Measurements from ENCODE around the gene CLCC1. TPM values are rescaled to one million over a fixed set of nuclear protein-coding genes. Genes with fewer than 3 reads are reported as not detected.
A peak's percentile ranks its signal among the peaks of the same experiment; 100 is the strongest.
"Not testable (repeated sequence)": the region's sequence is repeated elsewhere in the genome, so short reads cannot be mapped to it uniquely, and the experiment has no call there.

CLCC1 gene, protein sequence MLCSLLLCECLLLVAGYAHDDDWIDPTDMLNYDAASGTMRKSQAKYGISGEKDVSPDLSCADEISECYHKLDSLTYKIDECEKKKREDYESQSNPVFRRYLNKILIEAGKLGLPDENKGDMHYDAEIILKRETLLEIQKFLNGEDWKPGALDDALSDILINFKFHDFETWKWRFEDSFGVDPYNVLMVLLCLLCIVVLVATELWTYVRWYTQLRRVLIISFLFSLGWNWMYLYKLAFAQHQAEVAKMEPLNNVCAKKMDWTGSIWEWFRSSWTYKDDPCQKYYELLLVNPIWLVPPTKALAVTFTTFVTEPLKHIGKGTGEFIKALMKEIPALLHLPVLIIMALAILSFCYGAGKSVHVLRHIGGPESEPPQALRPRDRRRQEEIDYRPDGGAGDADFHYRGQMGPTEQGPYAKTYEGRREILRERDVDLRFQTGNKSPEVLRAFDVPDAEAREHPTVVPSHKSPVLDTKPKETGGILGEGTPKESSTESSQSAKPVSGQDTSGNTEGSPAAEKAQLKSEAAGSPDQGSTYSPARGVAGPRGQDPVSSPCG
- total RNA-seq (2014; rRNA removed; shearing (Covaris generic)): 20.1 and 25.1 TPM in 2 replicates
- polyA plus RNA-seq (2015; cell fraction: cytosol; rRNA removed): 16.8 and 16.9 TPM in 2 replicates
- 24.1 and 27.6 TPM in 2 replicates for polyA plus RNA-seq (2015; cell fraction: nucleus; rRNA removed)

DNA sequence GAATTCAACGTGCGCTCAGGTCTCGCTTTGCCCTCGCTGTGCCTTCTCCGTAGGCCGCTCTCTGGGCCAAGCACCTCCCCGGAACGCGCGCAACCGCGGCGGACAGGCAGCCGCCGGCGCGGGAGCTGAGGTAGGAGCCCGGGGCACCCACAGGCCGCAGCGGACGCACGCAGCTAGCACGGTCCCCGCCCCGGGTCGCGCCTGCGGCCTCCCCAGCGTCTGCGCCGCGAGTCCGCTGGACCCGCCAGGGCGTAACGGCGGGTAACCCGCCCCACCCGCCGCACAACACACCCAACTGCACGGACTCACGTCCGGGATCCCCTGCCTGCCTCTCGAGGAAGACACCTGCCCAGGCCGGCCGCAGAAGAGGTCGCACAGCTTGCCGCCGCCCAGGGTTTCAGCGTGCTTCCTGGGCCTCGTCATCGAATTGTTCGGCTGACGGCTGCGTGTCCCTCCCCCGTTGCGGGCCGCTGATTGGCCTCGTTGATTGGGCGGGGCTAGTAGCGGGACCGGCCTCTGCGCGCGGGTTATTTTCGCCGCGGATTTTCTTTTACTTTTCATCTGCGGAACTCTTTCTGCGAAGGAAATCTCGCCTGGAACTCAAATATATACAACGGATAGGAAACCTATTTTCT, at the start of gene CLCC1:
Gene CLCC1, minus strand, starts transcription at position 433 of the 635 bp plus-strand sequence. CDS start 13,047 bp downstream, outside the sequence.
- DNase-seq (ENCODE audit: low read depth, low spot score): peak; percentile 86
- in situ Hi-C loops (cut with HindIII; ENCODE audit: low pct_unique_long_range_greater_than_20kb, low sequenced_read_pairs): no loop called here

DNA sequence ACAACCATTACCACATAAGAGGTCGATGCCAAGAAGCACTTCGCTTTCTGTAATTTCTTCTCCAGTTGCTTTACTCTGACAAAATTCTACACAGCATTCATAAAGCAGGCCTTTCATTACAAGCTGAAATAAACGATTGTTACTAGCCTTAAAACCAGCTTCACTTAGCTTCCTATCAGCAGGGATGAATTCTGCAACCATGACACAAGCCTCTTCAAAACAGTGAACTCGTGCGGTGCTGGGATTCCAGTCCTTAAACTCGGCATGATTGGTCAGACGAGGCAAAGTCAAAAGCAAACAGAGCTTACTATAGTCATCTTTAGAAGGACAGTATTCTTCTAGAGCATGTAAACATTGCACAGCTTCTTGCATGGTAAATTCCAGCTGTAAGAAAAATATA, 48.1 kb upstream of the CLCC1 start:
- in situ Hi-C loops (cut with HindIII; ENCODE audit: low pct_unique_long_range_greater_than_20kb, low sequenced_read_pairs): no loop called here
- DNase-seq (ENCODE audit: low read depth, low spot score): peak; percentile 78

DNA sequence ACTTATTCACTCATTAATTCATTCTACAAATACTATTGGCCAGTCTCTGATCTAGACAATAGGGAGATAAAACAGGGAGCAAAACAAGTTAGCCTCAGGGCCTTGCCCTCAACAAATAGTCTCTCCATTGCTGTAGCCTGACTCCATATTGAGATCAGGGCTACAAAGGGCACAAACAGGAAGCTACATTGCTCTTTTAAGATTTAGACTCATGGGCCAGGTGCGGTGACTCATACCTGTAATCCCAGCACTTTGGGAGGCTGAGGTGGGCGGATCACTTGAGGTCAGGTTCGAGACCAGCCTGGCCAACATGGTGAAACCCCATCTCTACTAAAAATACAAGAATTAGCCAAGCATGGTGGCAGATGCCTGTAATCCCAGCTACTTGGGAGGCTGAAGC, 33.3 kb upstream of the CLCC1 start:
- DNase-seq (ENCODE audit: low read depth, low spot score); in situ Hi-C loops (cut with HindIII; ENCODE audit: low pct_unique_long_range_greater_than_20kb, low sequenced_read_pairs): not testable (repeated sequence)

DNA sequence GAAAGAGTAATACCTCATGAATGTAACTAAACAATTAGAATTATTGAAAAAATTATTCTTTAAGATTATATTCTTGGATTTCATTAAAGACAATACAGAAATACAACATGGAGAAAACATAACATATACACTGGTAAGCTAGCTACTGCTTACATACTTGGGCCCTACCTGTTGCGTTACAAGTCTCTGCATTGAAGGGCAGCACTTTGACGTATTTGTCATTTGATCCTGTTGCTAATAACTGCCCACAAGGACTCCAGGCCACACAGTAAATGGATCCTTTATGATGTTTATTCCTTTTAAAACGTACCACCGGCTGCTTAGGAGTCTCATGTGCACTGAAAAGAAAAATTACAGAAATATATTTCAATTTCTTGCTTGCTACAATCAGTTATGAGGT, 19.8 kb upstream of the CLCC1 start:
- DNase-seq (ENCODE audit: low read depth, low spot score): no peak
- in situ Hi-C loops (cut with HindIII; ENCODE audit: low pct_unique_long_range_greater_than_20kb, low sequenced_read_pairs): no loop called here

DNA sequence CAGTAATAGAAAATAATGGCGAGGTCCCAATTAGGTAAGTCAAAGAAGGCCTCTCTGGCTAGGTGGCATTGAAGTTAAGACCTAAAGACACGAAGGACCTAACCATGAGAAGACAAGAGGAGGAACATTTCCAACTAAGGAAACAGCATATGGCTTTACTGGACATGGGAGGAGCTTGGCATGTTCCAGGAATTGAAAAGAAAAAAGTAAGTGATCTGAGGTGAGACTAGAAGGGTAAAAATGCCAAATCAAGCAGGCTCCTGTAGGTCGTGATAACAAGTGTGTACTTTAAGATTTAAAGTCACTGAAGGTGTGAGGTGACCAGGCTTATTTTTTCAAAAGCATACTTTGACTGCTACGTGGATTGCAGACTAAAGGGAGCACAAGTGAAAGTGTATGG, 13.4 kb upstream of the CLCC1 start:
- no peak for DNase-seq (ENCODE audit: low read depth, low spot score)
- in situ Hi-C loops (cut with HindIII; ENCODE audit: low pct_unique_long_range_greater_than_20kb, low sequenced_read_pairs): no loop called here

GRCh38 chr1:108972951-108973350, 9.7 kb upstream of the CLCC1 start:
- in situ Hi-C loops (cut with HindIII; ENCODE audit: low pct_unique_long_range_greater_than_20kb, low sequenced_read_pairs): no loop called here
- DNase-seq (ENCODE audit: low read depth, low spot score): no peak

- no peak for DNase-seq (ENCODE audit: low read depth, low spot score)
- in situ Hi-C loops (cut with HindIII; ENCODE audit: low pct_unique_long_range_greater_than_20kb, low sequenced_read_pairs): no loop called here
Measured at GRCh38 chr1:108969346-108969745, 6.1 kb upstream of the CLCC1 start.

DNA sequence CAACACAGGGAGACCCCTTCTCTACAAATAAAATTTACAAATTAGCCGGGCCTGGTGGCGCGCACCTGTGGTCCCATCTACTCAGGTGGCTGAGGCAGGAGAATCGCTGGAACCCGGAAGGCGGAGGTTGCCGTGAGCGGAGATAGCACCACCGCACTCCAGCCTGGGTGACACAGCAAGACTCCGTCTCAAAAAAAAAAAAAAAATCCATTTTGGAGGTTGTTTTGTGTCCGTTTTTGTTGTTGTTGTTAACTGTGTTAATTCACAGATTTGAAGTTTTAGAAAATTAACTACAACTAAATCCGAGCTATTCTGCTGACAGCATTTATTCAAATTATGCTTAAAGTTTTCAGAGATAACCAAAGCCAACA, 618 bp downstream of the CLCC1 start:
- in situ Hi-C loops (cut with HindIII; ENCODE audit: low pct_unique_long_range_greater_than_20kb, low sequenced_read_pairs): no loop called here
- DNase-seq (ENCODE audit: low read depth, low spot score): no peak

- DNase-seq (ENCODE audit: low read depth, low spot score): no peak
- in situ Hi-C loops (cut with HindIII; ENCODE audit: low pct_unique_long_range_greater_than_20kb, low sequenced_read_pairs): no loop called here
Measured at GRCh38 chr1:108961752-108962486, 1.4 kb downstream of the CLCC1 start.

DNA sequence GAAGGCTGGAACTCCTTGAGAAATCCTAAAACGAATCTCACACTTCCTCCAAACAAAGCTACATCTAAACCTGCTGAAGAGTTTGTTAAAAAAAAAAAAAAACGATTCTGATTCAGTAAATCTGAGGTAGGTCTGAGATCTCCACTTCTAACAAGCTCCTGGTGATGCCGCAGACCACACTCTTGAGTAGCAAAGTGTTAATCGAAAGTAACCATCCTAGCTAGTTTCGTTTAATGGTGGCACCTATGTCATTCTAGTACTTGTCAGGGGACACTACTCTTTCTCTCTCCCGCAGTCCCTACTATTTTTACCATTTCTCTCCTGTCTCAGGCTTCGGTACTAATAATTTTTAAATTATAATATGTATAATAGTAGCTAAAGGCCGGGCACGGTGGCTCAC, 2.1 kb downstream of the CLCC1 start:
- in situ Hi-C loops (cut with HindIII; ENCODE audit: low pct_unique_long_range_greater_than_20kb, low sequenced_read_pairs): no loop called here
- DNase-seq (ENCODE audit: low read depth, low spot score): no peak

- in situ Hi-C loops (cut with HindIII; ENCODE audit: low pct_unique_long_range_greater_than_20kb, low sequenced_read_pairs): no loop called here
- DNase-seq (ENCODE audit: low read depth, low spot score): no peak
Measured at GRCh38 chr1:108960719-108961118, 2.6 kb downstream of the CLCC1 start.

DNA sequence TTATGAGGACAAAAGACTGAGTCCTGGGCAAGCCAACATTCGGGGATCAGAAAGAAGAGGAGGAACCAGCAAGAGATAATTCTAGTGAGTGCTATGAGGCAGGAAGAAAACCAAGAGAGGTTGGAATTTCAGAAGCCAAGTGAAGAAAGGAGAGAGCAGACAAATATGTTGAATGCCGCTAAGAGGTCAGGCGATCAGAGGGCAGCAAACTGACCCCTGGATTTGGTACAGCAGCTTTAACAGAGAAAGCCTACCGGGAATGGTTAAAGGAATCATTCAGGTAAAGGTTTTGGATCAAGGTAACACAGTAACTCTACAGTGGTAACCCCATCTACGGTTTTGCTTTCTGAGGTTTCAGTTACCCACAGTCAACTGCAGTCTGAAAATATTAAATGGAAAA, 5.4 kb downstream of the CLCC1 start:
- no peak for DNase-seq (ENCODE audit: low read depth, low spot score)
- in situ Hi-C loops (cut with HindIII; ENCODE audit: low pct_unique_long_range_greater_than_20kb, low sequenced_read_pairs): no loop called here

GRCh38 chr1:108955881-108956280, 7.4 kb downstream of the CLCC1 start:
- in situ Hi-C loops (cut with HindIII; ENCODE audit: low pct_unique_long_range_greater_than_20kb, low sequenced_read_pairs): no loop called here
- no peak for DNase-seq (ENCODE audit: low read depth, low spot score)

DNA sequence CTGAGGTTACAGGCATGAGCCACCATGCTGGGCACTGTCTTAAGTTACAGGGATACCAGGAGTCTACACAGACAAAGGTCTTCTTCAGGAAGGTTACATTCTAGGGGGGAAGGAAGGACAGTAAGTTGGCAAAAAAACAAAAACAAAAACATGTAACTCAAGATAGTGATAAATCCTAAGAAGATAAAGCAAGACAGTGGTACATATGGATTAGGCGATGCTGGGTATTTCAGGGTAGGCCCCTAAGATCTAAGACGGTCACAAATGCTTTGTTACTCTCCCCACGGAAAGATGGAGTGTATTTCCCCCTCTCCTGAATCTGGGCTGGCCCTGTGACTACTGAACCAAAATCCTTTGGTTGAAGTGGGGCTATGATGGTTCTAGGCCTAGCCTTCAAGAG, 8.2 kb downstream of the CLCC1 start:
- DNase-seq (ENCODE audit: low read depth, low spot score): no peak
- in situ Hi-C loops (cut with HindIII; ENCODE audit: low pct_unique_long_range_greater_than_20kb, low sequenced_read_pairs): no loop called here

- in situ Hi-C loops (cut with HindIII; ENCODE audit: low pct_unique_long_range_greater_than_20kb, low sequenced_read_pairs): no loop called here
Measured at GRCh38 chr1:108953452-108953851, 9.8 kb downstream of the CLCC1 start.

DNA sequence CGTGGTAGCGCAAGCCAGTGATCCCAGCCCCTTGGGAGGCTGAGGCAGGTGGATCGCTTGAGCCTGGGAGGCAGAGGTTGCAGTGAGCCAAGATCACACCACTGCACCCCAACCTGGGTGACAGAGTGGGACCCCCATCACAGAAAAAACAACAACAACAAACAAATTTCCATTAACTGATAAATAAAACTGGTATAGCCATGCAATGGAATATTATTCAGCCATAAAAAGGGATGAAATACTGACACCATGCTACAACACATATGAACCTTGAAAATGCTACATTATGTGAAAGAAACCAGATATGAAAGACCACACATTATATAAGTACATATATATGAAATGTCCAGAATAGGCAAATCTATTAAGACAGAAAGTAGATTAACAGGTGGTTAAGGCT, 12.0 kb downstream of the CLCC1 start:
- no peak for DNase-seq (ENCODE audit: low read depth, low spot score)
- in situ Hi-C loops (cut with HindIII; ENCODE audit: low pct_unique_long_range_greater_than_20kb, low sequenced_read_pairs): no loop called here

More at GRCh38 chr1:108953452-108953851, 9.8 kb downstream of the CLCC1 start:
- no peak for DNase-seq (ENCODE audit: low read depth, low spot score)

GRCh38 chr1:108949044-108949443, 14.2 kb downstream of the CLCC1 start:
- in situ Hi-C loops (cut with HindIII; ENCODE audit: low pct_unique_long_range_greater_than_20kb, low sequenced_read_pairs): no loop called here
- DNase-seq (ENCODE audit: low read depth, low spot score): no peak

DNA sequence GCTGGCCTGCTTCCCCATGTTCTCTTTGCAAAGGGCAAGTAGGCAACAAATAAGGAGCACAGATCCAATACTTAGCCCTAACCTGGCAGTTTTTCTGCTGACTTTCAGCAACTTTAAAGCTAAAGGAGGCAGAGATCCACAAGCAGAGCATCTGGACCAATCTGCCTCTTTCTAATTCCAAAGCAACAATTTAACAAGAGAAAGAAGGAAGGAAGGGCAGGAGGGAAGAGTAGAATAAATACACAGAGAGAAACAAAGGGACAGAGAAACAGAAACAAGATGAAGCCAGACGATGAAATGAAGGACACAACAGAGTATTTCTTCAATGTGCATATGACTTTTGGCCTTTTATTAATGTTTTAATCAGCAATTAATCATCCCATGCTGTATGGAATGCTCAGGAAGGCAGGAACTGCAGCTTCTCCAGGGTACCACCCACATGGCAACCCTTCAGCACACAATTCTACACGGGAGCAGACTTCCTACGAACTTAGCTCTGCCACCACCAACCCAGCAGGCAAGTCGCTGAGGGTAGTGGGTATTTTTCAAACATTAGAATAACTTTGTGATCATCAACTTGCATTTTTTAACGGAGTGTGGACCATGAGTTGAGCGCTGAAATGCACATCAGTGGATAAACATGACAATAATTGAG, 15.3 kb downstream of the CLCC1 start:
- no peak for DNase-seq (ENCODE audit: low read depth, low spot score)
- in situ Hi-C loops (cut with HindIII; ENCODE audit: low pct_unique_long_range_greater_than_20kb, low sequenced_read_pairs): no loop called here

Data from SK-MEL-5 (cell line).